Neural cell (in vitro differentiated cells): Measurements from ENCODE around the gene ASIP.

ENCODE experiments used
- CTCF ChIP-seq: fragments of 450-650 bp; IDR thresholded peaks from 2 replicates; pipeline ENCODE4 v1.5.1; 2014; ENCODE audit warnings: antibody characterized with exemption, mild to moderate bottlenecking, moderate library complexity; ENCODE audit not compliant: poor library complexity, severe bottlenecking
- EP300 ChIP-seq: fragments of 450-650 bp; conservative IDR thresholded peaks from 2 replicates; pipeline ENCODE4 v1.6.1; 2014; ENCODE audit warnings: antibody characterized with exemption, mild to moderate bottlenecking, moderate library complexity; ENCODE audit not compliant: poor library complexity, severe bottlenecking
- EZH2 ChIP-seq: fragments of 200-600, 300-800 bp; shearing (Covaris generic), sonication (generic); IDR thresholded peaks from 2 replicates; pipeline ENCODE4 v1.6.1; 2014; ENCODE audit warnings: antibody characterized with exemption, low read length, borderline replicate concordance, mild to moderate bottlenecking; ENCODE audit not compliant: insufficient read depth, poor library complexity, severe bottlenecking
- POLR2AphosphoS5 ChIP-seq: IDR thresholded peaks from 2 replicates; pipeline ENCODE4 v1.6.1; 2012
- RAD21 ChIP-seq: fragments of 450-650 bp; conservative IDR thresholded peaks from 2 replicates; pipeline ENCODE4 v1.6.1; 2014; ENCODE audit warnings: antibody characterized with exemption, mild to moderate bottlenecking, moderate library complexity
- REST ChIP-seq: IDR thresholded peaks from 2 replicates; pipeline ENCODE4 v1.6.1; 2012; ENCODE audit warnings: borderline replicate concordance
- TAF1 ChIP-seq: IDR thresholded peaks from 2 replicates; pipeline ENCODE4 v1.6.1; 2012; ENCODE audit warnings: low read depth

GRCh38 chr20:34231634-34232033, 9.6 kb upstream of the ASIP start:
- TF ChIP-seq CTCF (no peak), EZH2 (no peak), POLR2AphosphoS5 (no peak), TAF1 (no peak), REST (no peak), EP300 (no peak), RAD21 (no peak)
